IPS DF 6.9 (cell line): ENCODE data around the gene ENTPD3.

Source experiments
- DNase-seq: peaks from one replicate; pipeline ENCODE4 v3.0.0-alpha.2; 2013; ENCODE audit warnings: low read depth, low spot score
- H3K27ac ChIP-seq: one replicate; pipeline ENCODE4 v1.5.1; 2013; ENCODE audit warnings: low read length, control low read depth
- H3K27me3 ChIP-seq: 2 replicates; pipeline ENCODE4 v1.6.1; 2013; ENCODE audit warnings: mild to moderate bottlenecking, low read length; ENCODE audit not compliant: control insufficient read depth, insufficient read depth
- H3K36me3 ChIP-seq: 2 replicates; pipeline ENCODE4 v1.6.1; 2013; ENCODE audit warnings: low read length; ENCODE audit not compliant: control insufficient read depth, insufficient read depth
- H3K4me1 ChIP-seq: 2 replicates; pipeline ENCODE4 v1.6.1; 2013; ENCODE audit warnings: low read length; ENCODE audit not compliant: control insufficient read depth, insufficient read depth
- H3K4me3 ChIP-seq: 2 replicates; pipeline ENCODE4 v1.5.1; 2013; ENCODE audit warnings: mild to moderate bottlenecking, low read length
- H3K9me3 ChIP-seq: 2 replicates; pipeline ENCODE4 v1.6.1; 2013; ENCODE audit warnings: low read length, inconsistent platforms; ENCODE audit not compliant: control insufficient read depth, insufficient read depth
- WGBS: extraction: QIAGEN DNeasy Blood & Tissue Kit; methylation state at CpG from one replicate; pipeline ENCODE4 v1.1.7; 2013; ENCODE audit warnings: mixed read lengths, missing lambda C conversion rate; ENCODE audit not compliant: insufficient read length, insufficient coverage; 5-methylcytosine and 5-hydroxymethylcytosine counted together

ENTPD3 gene

GRCh38 chr3:40476478-40477470, 89.8 kb downstream of the ENTPD3 start, which contains the start of gene ZNF619:
ZNF619 (plus strand) TSS chr3:40477122; CDS start chr3:40477980, 858 bp downstream.
- DNase-seq, result no peak
- no peak within 1 kb of the TSS for H3K27ac ChIP-seq
- no CpG with 5 or more reads among the region's 48 CpGs for whole genome bisulfite sequencing
- peak within 1 kb of the TSS; percentile 68 for H3K4me3 ChIP-seq
- no peaks in the 10 kb centered on the region for H3K9me3 ChIP-seq
- no peaks in the 10 kb centered on the region for H3K36me3 ChIP-seq
- H3K4me1 ChIP-seq, result peaks cover 3% of the 10 kb centered on the region; the same call in 1 of the 2 replicates
- H3K27me3 ChIP-seq, result no peaks in the 10 kb centered on the region

GRCh38 chr3:40477666-40478065, 90.7 kb downstream of the ENTPD3 start:
- Histone ChIP-seq H3K27me3 (no peaks in the 10 kb centered on the region), H3K4me1 (peaks cover 3% of the 10 kb centered on the region; the same call in 1 of the 2 replicates), H3K27ac (no peak overlapping the region), H3K36me3 (no peaks in the 10 kb centered on the region), H3K9me3 (no peaks in the 10 kb centered on the region), H3K4me3 (no peak overlapping the region)
- no peak for DNase-seq
- WGBS, result no CpG with 5 or more reads among the region's 4 CpGs
